Stimulated activated CD8-positive, alpha-beta memory T cell treated with anti-CD3 and anti-CD28 coated beads, Interleukin-12 subunit alpha, Interleukin-12 subunit beta, amount 100 ng/mL, for 1 hour (primary cell): ENCODE data around the gene WWOX.

Experiments
- DNase-seq: peaks from one replicate; pipeline ENCODE4 v3.0.0-alpha.2; 2020; ENCODE audit warnings: low read depth

The WWOX gene

GRCh38 chr16:78770353-78771091 lies 671.1 kb downstream of the WWOX start:
- DNase-seq: peak; percentile 64

- DNase-seq: no peak
These were observed 673.8 kb downstream of the WWOX start for GRCh38 chr16:78773291-78773702.

DNA sequence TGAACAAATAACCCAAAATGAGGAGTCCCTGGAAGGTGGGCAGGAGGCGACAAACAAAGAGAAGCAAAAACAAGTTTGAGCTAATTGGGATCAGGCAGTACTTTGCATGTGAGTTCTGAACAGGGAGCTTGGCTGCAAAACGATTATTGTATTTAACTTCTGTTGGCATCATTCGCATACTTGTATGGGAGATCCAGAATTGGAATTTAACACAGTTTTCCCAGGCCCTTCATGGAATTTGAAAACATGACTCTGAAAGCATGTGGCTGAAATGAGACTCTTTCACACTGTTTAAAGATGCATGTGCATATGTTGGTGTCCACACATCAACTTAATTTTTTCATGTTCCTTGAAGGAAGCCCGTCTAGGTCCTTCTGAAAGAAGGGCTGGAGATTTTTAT lies 674.3 kb downstream of the WWOX start:
- no peak for DNase-seq

DNA sequence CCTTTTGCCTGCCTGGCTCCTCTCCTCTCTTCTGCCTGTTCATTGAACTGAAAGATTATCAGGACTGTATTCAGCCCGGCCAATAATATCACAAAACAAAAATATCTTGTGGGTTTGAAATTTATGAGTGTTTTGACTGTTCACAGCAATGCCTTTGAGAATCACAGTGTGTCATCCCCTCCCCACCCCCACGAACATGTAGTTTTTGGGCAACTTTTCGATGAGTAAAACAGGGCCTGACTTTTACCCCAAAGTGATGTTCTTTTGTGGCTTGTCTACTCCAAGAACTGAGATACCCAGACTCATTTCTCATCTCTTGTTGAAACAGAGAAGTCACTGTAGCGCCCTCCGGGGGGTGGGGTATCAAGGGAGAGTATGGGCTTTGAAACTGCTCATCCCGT lies 675.7 kb downstream of the WWOX start:
- DNase-seq: no peak

DNA sequence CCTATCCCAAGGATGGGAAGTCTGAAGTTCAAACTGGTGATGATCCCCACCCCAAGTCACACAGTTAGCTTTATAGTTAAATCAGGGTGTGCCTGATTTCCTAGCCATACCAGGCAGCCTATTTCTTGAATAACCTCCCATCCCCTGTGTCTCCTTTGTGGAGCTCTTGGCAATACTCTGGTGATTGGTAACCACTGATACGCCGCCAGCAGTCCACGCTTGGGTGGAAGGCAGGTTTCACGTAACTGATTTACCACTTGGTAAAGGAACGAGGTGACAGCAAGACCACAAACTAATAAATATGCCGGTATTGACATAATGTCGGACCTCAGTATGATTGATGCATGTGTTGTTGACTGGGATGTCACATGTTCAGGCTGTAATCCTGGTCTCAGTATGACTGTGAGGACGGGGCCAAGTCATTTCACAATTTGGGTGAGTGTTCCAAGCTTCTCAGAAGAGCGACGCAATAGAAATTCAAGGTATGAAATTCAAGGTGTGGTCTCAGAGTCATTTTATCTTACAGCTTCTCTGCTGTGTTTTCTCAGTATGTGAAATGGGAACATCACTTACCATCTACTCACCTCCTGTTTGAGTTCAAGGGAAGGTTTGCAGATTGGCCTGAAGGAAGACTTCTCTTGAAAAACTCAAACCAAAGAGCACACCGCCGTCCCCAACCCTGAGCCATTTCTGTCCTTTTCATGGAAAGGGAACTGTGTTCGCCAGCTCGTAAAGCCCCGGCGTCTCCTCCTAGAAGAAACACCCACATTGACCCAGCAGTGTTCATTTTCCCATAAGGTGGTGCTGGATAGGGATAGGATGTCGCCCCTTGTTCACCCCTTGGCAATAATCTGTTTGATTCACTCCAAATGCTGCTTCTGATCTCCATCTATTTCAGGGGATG lies 678.9 kb downstream of the WWOX start:
- DNase-seq: no peak

- DNase-seq: no peak
These were observed 681.4 kb downstream of the WWOX start for GRCh38 chr16:78780808-78781207.

- no peak for DNase-seq
These were observed 683.1 kb downstream of the WWOX start for GRCh38 chr16:78782572-78782971.

DNA sequence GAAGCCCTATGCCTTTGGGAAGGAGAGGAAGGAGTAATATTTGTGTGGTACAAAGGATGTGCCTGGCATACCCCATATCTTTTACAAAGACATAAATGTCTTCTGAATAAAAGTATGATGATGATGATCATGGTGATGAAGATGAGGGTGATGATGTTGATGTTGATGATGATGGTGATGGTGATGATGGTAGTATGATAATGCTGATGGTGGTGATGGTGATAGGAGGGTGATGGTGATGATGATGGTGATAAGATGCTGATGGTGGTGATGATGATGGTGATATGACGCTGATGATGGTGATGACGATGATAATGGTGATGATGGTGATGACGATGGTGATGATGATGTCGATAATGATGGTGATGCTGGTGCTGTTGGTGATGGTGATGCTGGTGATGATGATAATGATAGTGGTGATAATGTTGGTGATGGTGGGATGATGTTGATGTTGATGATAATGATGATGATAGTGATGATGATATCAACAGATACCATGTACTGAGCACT lies 684.2 kb downstream of the WWOX start:
- DNase-seq: no peak

DNA sequence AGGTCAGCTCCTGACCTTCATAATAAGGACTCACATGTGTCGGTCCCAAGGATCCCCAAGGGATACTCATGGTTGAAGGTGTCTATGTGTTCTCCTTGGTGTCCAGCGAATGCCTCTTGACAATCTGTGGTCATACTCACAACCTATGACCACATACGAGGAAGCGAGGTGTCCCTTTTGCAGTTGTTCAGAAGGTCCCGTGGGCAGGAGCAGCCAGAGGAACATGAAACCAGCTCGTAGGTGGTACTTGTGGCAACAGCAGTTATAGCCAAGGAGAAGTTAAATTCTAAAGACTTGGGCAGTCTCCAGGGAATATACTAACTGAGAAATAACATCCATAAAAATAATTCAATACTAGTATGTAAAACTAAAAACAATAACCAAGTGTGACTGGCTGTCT lies 685.3 kb downstream of the WWOX start:
- DNase-seq: no peak

- no peak for DNase-seq
These were observed 685.8 kb downstream of the WWOX start for GRCh38 chr16:78785218-78785617.

DNA sequence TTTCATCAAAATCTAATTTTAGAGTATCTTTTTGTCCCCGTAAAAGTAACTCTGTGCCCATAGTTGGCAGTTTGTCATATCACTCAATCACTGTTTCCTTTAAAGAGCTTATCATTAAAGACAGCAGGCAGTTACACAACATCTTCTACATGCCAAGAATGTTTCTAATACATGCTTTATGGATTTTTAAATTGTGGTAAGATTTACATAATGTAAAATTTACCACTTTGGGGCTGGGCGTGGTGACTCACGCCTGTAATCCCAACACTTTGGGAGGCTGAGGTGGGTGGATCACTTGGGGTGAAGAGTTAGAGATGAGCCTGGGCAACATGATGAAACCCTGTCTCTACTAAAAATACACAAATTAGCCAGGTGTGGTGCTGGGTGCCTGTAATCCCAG lies 687.2 kb downstream of the WWOX start:
- DNase-seq: no peak

- DNase-seq: no peak
These were observed 688.8 kb downstream of the WWOX start for GRCh38 chr16:78788276-78788675.

DNA sequence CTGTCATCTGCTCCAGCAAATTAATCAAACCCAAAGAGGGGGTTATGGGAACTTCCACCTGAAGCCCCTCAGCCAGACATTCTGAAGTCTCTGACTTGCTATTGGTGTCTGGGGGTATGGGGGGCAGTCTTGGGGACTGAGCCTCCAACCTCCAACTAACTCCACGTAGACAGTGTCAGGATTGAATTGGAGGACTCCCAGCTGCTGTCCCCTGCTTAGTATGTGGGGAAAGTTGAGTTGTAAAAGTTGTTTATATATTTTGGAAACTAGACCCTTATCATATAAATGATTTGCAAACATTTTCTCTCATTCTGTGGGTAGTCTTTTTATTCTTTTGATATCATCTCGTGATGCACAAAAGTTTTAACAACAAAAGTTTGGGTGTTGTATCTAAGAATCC lies 689.2 kb downstream of the WWOX start:
- no peak for DNase-seq

DNA sequence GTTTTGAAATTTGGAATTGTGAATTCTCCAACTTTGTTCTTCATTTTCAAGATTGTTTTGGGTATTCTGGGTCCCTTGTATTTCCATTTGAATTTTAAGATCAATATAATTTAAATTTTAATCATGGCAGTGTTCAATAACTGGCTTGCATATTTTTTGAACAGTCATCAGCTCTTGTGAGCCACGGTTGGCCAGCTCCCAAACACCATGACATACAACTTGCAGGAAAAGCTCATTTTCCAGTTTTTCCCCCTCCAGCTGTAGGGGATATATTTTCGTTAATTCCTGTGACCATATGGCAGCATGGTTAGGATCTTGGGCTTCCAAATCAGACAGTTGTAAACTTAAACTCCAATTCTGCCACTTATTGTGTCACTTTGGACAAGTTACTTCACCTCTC lies 690.1 kb downstream of the WWOX start:
- DNase-seq: no peak

DNA sequence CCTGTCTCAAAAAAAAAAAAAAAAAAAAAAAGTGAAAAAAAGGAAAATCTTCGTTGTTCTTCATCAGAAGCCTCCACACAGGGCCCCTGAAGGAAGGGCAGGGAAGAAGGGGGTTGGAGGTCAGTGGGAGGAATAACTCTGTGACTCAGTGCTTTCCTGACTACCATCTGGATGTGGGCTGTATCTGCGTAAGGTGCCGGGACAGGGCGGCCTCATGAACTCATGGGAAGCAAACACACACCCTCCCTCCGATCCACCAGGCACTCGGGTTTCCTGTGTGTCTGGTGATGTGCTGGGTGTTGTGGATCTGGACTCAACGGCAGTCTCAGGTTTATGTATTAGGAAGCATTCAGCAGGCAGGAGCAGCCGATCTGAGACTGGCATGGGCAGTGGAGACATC lies 691.6 kb downstream of the WWOX start:
- DNase-seq: no peak

DNA sequence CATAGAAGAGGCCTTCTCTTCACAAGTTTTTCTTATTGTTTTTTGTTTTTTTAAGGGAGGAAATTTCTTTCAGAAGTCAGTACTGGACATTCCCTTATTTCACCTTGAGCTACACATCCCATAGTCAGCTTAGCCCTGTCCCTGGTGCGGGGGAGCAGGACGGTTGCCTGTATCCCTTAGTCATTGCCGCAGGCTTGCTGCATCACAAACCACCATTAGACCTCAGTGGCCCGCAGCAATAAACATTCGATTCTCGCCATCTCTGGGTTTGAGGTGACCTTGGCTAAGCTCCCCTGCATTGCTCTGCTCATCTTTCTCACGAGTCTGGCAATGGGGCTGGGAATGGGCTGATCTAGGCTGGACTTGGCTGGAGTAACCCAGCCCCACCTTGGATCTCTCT lies 692.5 kb downstream of the WWOX start:
- no peak for DNase-seq

DNA sequence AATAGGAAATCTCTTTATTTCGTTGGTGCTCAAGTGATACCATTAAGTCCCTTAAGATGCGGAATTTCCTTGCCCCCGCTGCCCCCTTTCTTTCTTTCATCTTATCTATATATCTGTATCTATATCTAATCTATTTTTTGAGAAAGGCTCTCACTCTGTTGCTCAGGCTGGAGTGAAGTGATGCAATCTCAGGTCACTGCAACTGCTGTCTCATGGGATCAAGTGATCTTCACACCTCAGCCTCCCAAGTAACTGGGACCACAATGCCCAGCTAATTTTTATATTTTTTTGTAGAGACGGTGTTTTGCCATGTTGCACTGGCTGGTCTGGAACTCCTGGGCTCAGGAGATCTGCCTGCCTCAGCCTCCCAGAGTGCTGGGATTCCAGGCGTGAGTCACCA lies 693.5 kb downstream of the WWOX start:
- DNase-seq: no peak

GRCh38 chr16:78794581-78795250 lies 695.3 kb downstream of the WWOX start:
- DNase-seq: no peak

DNA sequence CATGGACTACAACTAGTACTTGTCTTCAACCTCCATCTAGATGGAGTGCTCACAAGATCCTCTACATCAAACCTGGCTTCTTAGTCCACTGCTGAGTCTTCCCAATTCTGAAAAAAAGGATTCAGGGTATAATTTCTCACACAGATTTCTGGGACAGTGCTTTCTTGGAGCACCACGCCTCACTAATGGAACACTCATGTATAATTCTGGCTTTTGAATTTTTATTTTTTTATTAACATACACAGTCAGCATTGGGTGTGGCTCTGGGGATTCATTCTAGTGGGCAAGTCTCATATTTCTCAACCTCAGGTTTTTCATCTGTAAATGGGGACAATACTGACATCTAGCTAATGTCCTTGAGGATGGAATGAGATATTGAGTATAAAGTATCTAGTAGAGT lies 696.0 kb downstream of the WWOX start:
- DNase-seq: no peak

- DNase-seq: no peak
These were observed 696.9 kb downstream of the WWOX start for GRCh38 chr16:78796221-78796866.

GRCh38 chr16:78799429-78799828 lies 700.0 kb downstream of the WWOX start:
- no peak for DNase-seq

- no peak for DNase-seq
These were observed 701.1 kb downstream of the WWOX start for GRCh38 chr16:78800523-78800922.
